Spleen (tissue), 11 donors: ENCODE data around the gene SERPINA3. TPM values are rescaled to one million over a fixed set of nuclear protein-coding genes. Genes with fewer than 3 reads are reported as not detected.

Source experiments
- DNase-seq: peaks from one replicate; pipeline ENCODE4 v3.0.0-alpha.2; 2020
- H3K27ac ChIP-seq, 8 donors: fragments of 200-600 bp; sonication (generic) in 7 of 8; 1 replicate in 4 of 8; 2 replicates in 4 of 8; pipeline versions ENCODE4 v1.5.0 to v1.8.0; 2016 to 2021; ENCODE audit warnings: inconsistent platforms in 4 of 8, mild to moderate bottlenecking in 4 of 8, moderate library complexity in 1 of 8
- H3K27me3 ChIP-seq, 7 donors: fragments of 200-600 bp; sonication (generic) in 6 of 7; replicated peaks in 1 of 7; 1 replicate in 4 of 7; 2 replicates in 3 of 7; pipeline versions ENCODE4 v1.5.0 to v1.8.0; 2016 to 2021; ENCODE audit warnings: inconsistent platforms in 3 of 7, mild to moderate bottlenecking in 1 of 7
- H3K36me3 ChIP-seq, 6 donors: fragments of 200-600 bp; sonication (generic) in 5 of 6; 1 replicate in 4 of 6; 2 replicates in 2 of 6; pipeline versions ENCODE4 v1.5.0 to v1.8.0; 2016 to 2021; ENCODE audit warnings: inconsistent platforms in 2 of 6
- H3K4me1 ChIP-seq, 6 donors: fragments of 200-600 bp; sonication (generic) in 5 of 6; 1 replicate in 3 of 6; 2 replicates in 3 of 6; pipeline versions ENCODE4 v1.5.0 to v1.8.0; 2016 to 2021; ENCODE audit warnings: inconsistent platforms in 3 of 6
- H3K4me3 ChIP-seq, 8 donors: fragments of 200-600 bp; sonication (generic) in 7 of 8; 1 replicate in 4 of 8; 2 replicates in 4 of 8; pipeline versions ENCODE4 v1.5.0 to v1.8.0; 2016 to 2021; ENCODE audit warnings: inconsistent platforms in 4 of 8, mild to moderate bottlenecking in 4 of 8, moderate library complexity in 2 of 8
- H3K9me3 ChIP-seq, 8 donors: fragments of 200-600 bp; sonication (generic) in 7 of 8; 1 replicate in 4 of 8; 2 replicates in 4 of 8; pipeline versions ENCODE4 v1.5.0 to v1.8.0; 2016 to 2021; ENCODE audit warnings: inconsistent platforms in 4 of 8
- POLR2A ChIP-seq, 3 donors: fragments of 450-650 bp; IDR thresholded peaks; one replicate each; pipeline ENCODE4 v1.5.1; 2017; ENCODE audit warnings: antibody characterized with exemption in 3 of 3, mild to moderate bottlenecking in 1 of 3
- POLR2AphosphoS5 ChIP-seq, 3 donors: sonication (generic); formaldehyde crosslinking; IDR thresholded peaks; one replicate each; pipeline ENCODE4 v1.5.1; 2017; ENCODE audit warnings: antibody characterized with exemption in 3 of 3
- WGBS, 5 donors: extraction: QIAGEN DNeasy Blood & Tissue Kit in 3 of 5; methylation state at CpG; one replicate each; pipeline versions ENCODE4 v1.1.5 to v1.1.7; 2013 to 2018; 5-methylcytosine and 5-hydroxymethylcytosine counted together
- intact Hi-C: fragments of 100-400 bp; cut with DNase I; formaldehyde crosslinking; loops from one replicate; pipeline ENCODE4 v1.15.0; 2023; ENCODE audit warnings: low total_unique reads
- polyA plus RNA-seq, 3 donors: library from polyadenylated mRNA; stranded (reverse); fragments of 200-250 nt; gene quantifications; one replicate each; pipeline ENCODE4 v1.2.1, GENCODE V29; 2013
- total RNA-seq, 7 donors: library from RNA; depleted of rRNA in 3 of 7; stranded (reverse); fragments of >200 nt in 3 of 7; fragmentation: NEBNext Ultra II Directional in 4 of 7; extraction: Animal tissue kit (Norgen Biotek cat#: 25700) in 4 of 7; gene quantifications; one replicate each; pipeline versions ENCODE4 v1.1.0 to v1.2.1, GENCODE V29; 2016 to 2021
- TF ChIP-seq, protein P1 (sequence below), 11 experiments: fragments of 200-600 bp in 7 of 11; fragments of 450-650 bp in 4 of 11; sonication (generic) in 4 of 11; IDR thresholded peaks in 8 of 11; conservative IDR thresholded peaks in 3 of 11; 1 replicate in 7 of 11; 2 replicates in 4 of 11; pipeline versions ENCODE4 v1.4.0 to v1.8.0; 2016 to 2021; ENCODE audit warnings: antibody characterized with exemption in 11 of 11, inconsistent platforms in 4 of 11, mild to moderate bottlenecking in 1 of 11
- donor health status: healthy with polysubstance abuse.
- donor health status: DM: no; HTN: no; CAD: no; lungs with moderate emphysema.
- donor health status: DM: no; HTN: no; CAD: no.
- donor health status: Bipolar disorder and iron deficiency.
- donor health status: healthy.
- donor health status: DM: no; HTN: no; CAD: no.
- donor health status: DM: yes; HTN: yes; CAD: no.

SERPINA3 gene
- total and polyA plus RNA-seq, 10 donors: 3.4 to 88.3 (median 10.2) TPM

DNA sequence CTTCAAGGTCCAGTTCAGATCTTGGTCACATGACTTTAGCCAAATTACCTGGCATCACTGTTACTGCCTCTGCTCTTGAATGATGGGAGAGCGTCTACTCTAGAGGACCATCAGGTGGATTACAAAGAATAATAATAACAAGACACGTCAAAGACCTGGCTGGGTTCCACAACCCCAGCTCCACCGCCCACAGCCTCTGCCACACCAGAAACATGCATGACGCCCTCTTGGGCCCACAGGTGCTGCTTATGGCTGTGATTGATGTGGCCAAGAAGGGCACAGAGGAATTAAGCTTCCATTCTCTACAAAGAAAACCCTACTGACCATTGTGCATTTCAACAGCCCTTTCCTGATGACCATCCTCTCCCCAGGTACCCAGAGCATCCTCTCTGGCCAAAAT is 18.2 kb downstream of the SERPINA3 start:
- H3K27me3 ChIP-seq: peaks cover 0 to 37% (median 0%) of the 10 kb centered on the region in 7 donors
- DNase-seq: no peak
- no peak overlapping the region for H3K4me3 ChIP-seq
- no peaks in the 10 kb centered on the region for H3K9me3 ChIP-seq
- TF ChIP-seq, protein P1, sequence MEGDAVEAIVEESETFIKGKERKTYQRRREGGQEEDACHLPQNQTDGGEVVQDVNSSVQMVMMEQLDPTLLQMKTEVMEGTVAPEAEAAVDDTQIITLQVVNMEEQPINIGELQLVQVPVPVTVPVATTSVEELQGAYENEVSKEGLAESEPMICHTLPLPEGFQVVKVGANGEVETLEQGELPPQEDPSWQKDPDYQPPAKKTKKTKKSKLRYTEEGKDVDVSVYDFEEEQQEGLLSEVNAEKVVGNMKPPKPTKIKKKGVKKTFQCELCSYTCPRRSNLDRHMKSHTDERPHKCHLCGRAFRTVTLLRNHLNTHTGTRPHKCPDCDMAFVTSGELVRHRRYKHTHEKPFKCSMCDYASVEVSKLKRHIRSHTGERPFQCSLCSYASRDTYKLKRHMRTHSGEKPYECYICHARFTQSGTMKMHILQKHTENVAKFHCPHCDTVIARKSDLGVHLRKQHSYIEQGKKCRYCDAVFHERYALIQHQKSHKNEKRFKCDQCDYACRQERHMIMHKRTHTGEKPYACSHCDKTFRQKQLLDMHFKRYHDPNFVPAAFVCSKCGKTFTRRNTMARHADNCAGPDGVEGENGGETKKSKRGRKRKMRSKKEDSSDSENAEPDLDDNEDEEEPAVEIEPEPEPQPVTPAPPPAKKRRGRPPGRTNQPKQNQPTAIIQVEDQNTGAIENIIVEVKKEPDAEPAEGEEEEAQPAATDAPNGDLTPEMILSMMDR (IDR thresholded peaks at IDR 0.05 in 8 of 11, conservative IDR thresholded peaks at IDR 0.05 in 3 of 11): no peak
- H3K27ac ChIP-seq: no peak overlapping the region
- no peaks in the 10 kb centered on the region for H3K4me1 ChIP-seq
- 72 to 83% (median 79%) methylated on average over 4 of the region's 4 CpGs for WGBS, 5 donors
- H3K36me3 ChIP-seq: no peaks in the 10 kb centered on the region
- intact Hi-C loops: no loop called here

- no peak for DNase-seq
- Histone ChIP-seq H3K4me1 (no peaks in the 10 kb centered on the region), H3K27ac (no peak overlapping the region), H3K4me3 (no peak overlapping the region), H3K36me3 (no peaks in the 10 kb centered on the region), H3K9me3 (no peaks in the 10 kb centered on the region), H3K27me3 (peaks cover 0 to 37% (median 0%) of the 10 kb centered on the region in 7 donors)
- intact Hi-C loops: no loop called here
- 89 to 97% (median 92%) methylated on average over 1 of the region's 1 CpG for WGBS, 5 donors
- TF ChIP-seq, protein P1 (IDR thresholded peaks at IDR 0.05 in 8 of 11, conservative IDR thresholded peaks at IDR 0.05 in 3 of 11): no peak
- TF ChIP-seq POLR2AphosphoS5 (IDR thresholded peaks at IDR 0.05) (no peak), POLR2A (IDR thresholded peaks at IDR 0.05) (no peak)
Observed at GRCh38 chr14:94631050-94631449, 18.9 kb downstream of the SERPINA3 start.

DNA sequence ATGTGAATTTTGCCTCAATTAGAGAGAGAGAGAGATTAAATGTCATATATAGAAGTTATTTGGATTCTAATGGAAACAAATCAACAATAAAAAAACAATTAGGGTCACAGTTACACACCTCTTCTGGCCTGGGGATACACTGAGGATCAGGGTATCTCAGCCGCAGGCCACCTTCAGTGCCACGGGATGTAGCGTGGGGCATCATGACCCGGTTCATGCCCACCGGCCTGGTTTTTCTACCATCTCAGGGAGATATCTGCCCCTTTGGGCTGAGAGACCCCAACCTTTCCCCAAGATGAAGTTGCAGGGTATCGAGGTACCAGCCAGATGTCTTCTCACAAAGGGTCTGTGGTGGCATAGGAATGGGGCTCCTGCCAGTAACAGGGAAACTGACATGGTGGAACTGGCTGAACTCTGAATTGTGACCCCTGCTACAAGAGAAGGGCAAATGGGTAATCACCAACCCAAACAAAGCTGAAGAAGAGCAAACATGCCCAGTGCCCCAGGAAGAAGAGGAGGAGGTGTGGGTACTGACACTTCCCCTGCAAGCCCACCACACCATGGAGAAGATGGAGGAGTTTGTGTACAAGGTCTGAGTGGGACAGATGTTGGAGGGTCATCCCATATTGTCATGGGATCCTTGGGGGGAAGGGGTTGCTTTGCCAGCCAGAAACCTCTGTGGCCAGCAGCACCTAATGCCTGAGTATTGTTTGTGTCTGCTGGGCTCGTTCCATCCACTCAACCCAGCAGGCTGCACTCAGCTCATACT is 19.5 kb downstream of the SERPINA3 start:
- H3K27me3 ChIP-seq: peaks cover 0 to 37% (median 0%) of the 10 kb centered on the region in 7 donors
- H3K4me3 ChIP-seq: no peak overlapping the region
- no peaks in the 10 kb centered on the region for H3K4me1 ChIP-seq
- DNase-seq: no peak
- TF ChIP-seq POLR2A (IDR thresholded peaks at IDR 0.05) (no peak), POLR2AphosphoS5 (IDR thresholded peaks at IDR 0.05) (no peak)
- TF ChIP-seq, protein P1 (IDR thresholded peaks at IDR 0.05 in 8 of 11, conservative IDR thresholded peaks at IDR 0.05 in 3 of 11): no peak
- H3K36me3 ChIP-seq: no peaks in the 10 kb centered on the region
- H3K9me3 ChIP-seq: no peaks in the 10 kb centered on the region
- H3K27ac ChIP-seq: no peak overlapping the region
- intact Hi-C loops: no loop called here
- 75 to 91% (median 85%) methylated on average over 7 of the region's 7 CpGs for WGBS, 5 donors

- no peak for DNase-seq
- Histone ChIP-seq H3K27me3 (peaks cover 0 to 34% (median 0%) of the 10 kb centered on the region in 7 donors), H3K27ac (no peak overlapping the region), H3K4me3 (no peak overlapping the region), H3K9me3 (no peaks in the 10 kb centered on the region), H3K4me1 (no peaks in the 10 kb centered on the region), H3K36me3 (no peaks in the 10 kb centered on the region)
- 67 to 83% (median 79%) methylated on average over 4 of the region's 4 CpGs for WGBS, 5 donors
- intact Hi-C loops: no loop called here
- TF ChIP-seq, protein P1 (IDR thresholded peaks at IDR 0.05 in 8 of 11, conservative IDR thresholded peaks at IDR 0.05 in 3 of 11): no peak
- TF ChIP-seq POLR2A (IDR thresholded peaks at IDR 0.05): no peak
- TF ChIP-seq POLR2AphosphoS5 (IDR thresholded peaks at IDR 0.05): no peak
Observed at GRCh38 chr14:94632305-94632590, 20.1 kb downstream of the SERPINA3 start.
